ENCODE measurements around the gene CNDP1. TPM values are rescaled to one million over a fixed set of nuclear protein-coding genes. Genes with fewer than 3 reads are reported as not detected.

CNDP1 gene
- polyA plus RNA-seq, 1 experiment = not detected

GRCh38 chr18:74569401-74569800 is 35.1 kb downstream of the CNDP1 start:
- Histone ChIP-seq H3K9me3 (ENCODE audit: control insufficient read depth, insufficient read depth, low read length) (peaks cover 6% of the 10 kb centered on the region; the same call in 1 of the 2 replicates), H3K27ac (ENCODE audit: low read depth, low read length) (no peak overlapping the region), H3K27me3 (ENCODE audit: control insufficient read depth, insufficient read depth, low read length) (peaks cover 13% of the 10 kb centered on the region), H3K4me3 (ENCODE audit: low read depth, low read length) (no peak overlapping the region)
- POLR2A ChIA-PET = no interaction called here
- TF ChIP-seq CTCF (IDR thresholded peaks at IDR 0.05; ENCODE audit: low read depth, low read length) = no peak
- DNase-seq (ENCODE audit: low read depth, low spot score) = no peak
- CTCF ChIA-PET = interaction anchor here (1.1 kb wide), 1 partner anchor 18 kb away, joined by 4 read pairs; no protein-coding TSS in a partner anchor

GRCh38 chr18:74570266-74570665 is 36.0 kb downstream of the CNDP1 start:
- H3K27ac ChIP-seq (ENCODE audit: low read depth, low read length) = no peak overlapping the region
- ChIA-PET CTCF (interaction anchor here (0.6 kb wide), 1 partner anchor 29 kb away, joined by 3 read pairs; no protein-coding TSS in a partner anchor), POLR2A (no interaction called here)
- TF ChIP-seq CTCF (IDR thresholded peaks at IDR 0.05; ENCODE audit: low read depth, low read length) = no peak
- no peak overlapping the region for H3K4me3 ChIP-seq (ENCODE audit: low read depth, low read length)
- H3K27me3 ChIP-seq (ENCODE audit: control insufficient read depth, insufficient read depth, low read length) = peaks cover 13% of the 10 kb centered on the region
- peaks cover 6% of the 10 kb centered on the region; the same call in 1 of the 2 replicates for H3K9me3 ChIP-seq (ENCODE audit: control insufficient read depth, insufficient read depth, low read length)
- DNase-seq (ENCODE audit: low read depth, low spot score) = no peak

- POLR2A ChIA-PET = no interaction called here
- TF ChIP-seq CTCF (IDR thresholded peaks at IDR 0.05; ENCODE audit: low read depth, low read length) = no peak
These were observed 37.8 kb downstream of the CNDP1 start for GRCh38 chr18:74571895-74572680.

GRCh38 chr18:74573053-74573452 is 38.8 kb downstream of the CNDP1 start:
- ChIA-PET CTCF (no interaction called here), POLR2A (no interaction called here)
- Histone ChIP-seq H3K27ac (ENCODE audit: low read depth, low read length) (no peak overlapping the region), H3K9me3 (ENCODE audit: control insufficient read depth, insufficient read depth, low read length) (no peaks in the 10 kb centered on the region; the same call in 1 of the 2 replicates), H3K4me3 (ENCODE audit: low read depth, low read length) (no peak overlapping the region), H3K27me3 (ENCODE audit: control insufficient read depth, insufficient read depth, low read length) (peaks cover 20% of the 10 kb centered on the region)
- no peak for TF ChIP-seq CTCF (IDR thresholded peaks at IDR 0.05; ENCODE audit: low read depth, low read length)
- DNase-seq (ENCODE audit: low read depth, low spot score) = no peak

More at GRCh38 chr18:74571895-74572680, 37.8 kb downstream of the CNDP1 start:
- Histone ChIP-seq H3K27me3 (ENCODE audit: control insufficient read depth, insufficient read depth, low read length) (peaks cover 16% of the 10 kb centered on the region), H3K9me3 (ENCODE audit: control insufficient read depth, insufficient read depth, low read length) (no peaks in the 10 kb centered on the region; the same call in 1 of the 2 replicates), H3K27ac (ENCODE audit: low read depth, low read length) (no peak overlapping the region), H3K4me3 (ENCODE audit: low read depth, low read length) (no peak overlapping the region)
- CTCF ChIA-PET = interaction anchor here (0.7 kb wide), 1 partner anchor 20 kb away, joined by 3 read pairs; no protein-coding TSS in a partner anchor
- DNase-seq (ENCODE audit: low read depth, low spot score) = no peak

- ChIA-PET CTCF (no interaction called here), POLR2A (no interaction called here)
- DNase-seq (ENCODE audit: low read depth, low spot score) = no peak
- no peak for TF ChIP-seq CTCF (IDR thresholded peaks at IDR 0.05; ENCODE audit: low read depth, low read length)
- Histone ChIP-seq H3K27ac (ENCODE audit: low read depth, low read length) (no peak overlapping the region), H3K4me3 (ENCODE audit: low read depth, low read length) (no peak overlapping the region), H3K27me3 (ENCODE audit: control insufficient read depth, insufficient read depth, low read length) (peaks cover 16% of the 10 kb centered on the region), H3K9me3 (ENCODE audit: control insufficient read depth, insufficient read depth, low read length) (no peaks in the 10 kb centered on the region)
These were observed 40.6 kb downstream of the CNDP1 start for GRCh38 chr18:74574916-74575315.
